Measurements from ENCODE around the gene CAMK2B.

GRCh38 chr7:44272456-44272855 lies 52.9 kb downstream of the CAMK2B start:
- TF ChIP-seq CTCF (IDR thresholded peaks at IDR 0.05) (no peak), POLR2A (IDR thresholded peaks at IDR 0.05) (no peak)

All from thyroid gland (tissue), 4 donors.